Stimulated activated CD4-positive, alpha-beta T cell treated with anti-CD3 and anti-CD28 coated beads, Interleukin-1b, Interleukin-23, amount 100 ng/mL, for 1 hour (primary cell): ENCODE measurements around the gene CADM4.
"Not testable (repeated sequence)": the region's sequence is repeated elsewhere in the genome, so short reads cannot be mapped to it uniquely, and the experiment has no call there.

ENCODE experiments used
- DNase-seq, 2 donors: peaks; one replicate each; pipeline ENCODE4 v3.0.0-alpha.2; 2020; ENCODE audit warnings: low read depth in 2 of 2

CADM4 gene

DNA sequence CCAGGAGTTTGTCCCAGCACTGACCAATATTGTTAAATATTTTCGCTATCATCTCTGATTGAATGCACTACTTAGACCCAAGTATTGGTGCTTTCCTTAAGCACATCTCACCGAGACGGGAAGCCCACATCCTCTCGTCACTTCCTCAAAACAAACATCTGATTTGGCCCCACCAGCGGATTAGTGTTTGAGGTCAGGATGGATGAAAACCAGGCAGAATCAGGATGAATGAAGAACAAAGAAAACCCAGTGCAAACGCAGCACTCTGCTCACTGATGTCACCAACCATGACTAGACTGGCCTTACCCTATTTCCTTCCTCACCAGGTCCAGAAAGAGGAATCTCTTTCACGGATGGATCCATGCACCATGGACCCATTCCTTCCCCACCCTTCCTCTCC lies 24.4 kb upstream of the CADM4 start:
- no peak for DNase-seq

DNA sequence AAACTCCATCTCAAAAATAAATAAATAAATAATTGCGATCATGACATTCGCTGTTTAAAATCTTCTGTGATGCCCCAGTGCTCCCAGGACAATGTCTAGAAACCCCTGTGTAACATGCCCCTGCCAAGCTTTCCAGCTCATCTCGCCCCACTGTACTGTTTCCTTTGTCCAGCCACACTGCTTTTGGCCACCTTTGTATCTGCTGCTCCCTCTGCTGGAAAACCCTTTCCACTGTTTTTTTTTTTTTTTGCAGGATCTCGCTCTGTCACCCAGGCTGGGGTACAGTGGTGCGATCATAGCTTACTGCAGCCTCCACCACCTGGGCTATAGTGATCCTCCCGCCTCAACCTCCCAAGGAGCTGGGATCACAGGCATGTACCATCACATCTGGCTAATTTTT lies 22.8 kb upstream of the CADM4 start:
- no peak for DNase-seq

DNA sequence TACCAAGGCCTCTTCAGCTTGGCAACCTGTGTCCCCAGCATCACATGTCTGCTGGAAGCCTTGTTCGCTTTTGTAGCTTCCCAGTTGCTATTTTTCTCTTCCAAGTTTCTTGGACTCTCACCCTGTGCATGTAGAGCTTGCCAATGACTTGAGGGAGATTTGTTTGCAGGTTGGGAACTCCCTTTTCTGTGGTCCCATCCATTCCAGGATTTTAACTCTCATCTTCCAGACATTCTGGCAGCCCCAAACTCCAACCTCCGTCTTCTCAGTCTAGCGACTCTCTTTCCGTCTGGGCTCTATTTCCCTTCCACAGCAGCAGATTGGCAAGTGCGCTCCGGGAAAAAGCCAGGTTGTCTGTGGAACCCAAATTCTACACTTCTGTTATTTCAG lies 21.3 kb upstream of the CADM4 start:
- DNase-seq = no peak

DNA sequence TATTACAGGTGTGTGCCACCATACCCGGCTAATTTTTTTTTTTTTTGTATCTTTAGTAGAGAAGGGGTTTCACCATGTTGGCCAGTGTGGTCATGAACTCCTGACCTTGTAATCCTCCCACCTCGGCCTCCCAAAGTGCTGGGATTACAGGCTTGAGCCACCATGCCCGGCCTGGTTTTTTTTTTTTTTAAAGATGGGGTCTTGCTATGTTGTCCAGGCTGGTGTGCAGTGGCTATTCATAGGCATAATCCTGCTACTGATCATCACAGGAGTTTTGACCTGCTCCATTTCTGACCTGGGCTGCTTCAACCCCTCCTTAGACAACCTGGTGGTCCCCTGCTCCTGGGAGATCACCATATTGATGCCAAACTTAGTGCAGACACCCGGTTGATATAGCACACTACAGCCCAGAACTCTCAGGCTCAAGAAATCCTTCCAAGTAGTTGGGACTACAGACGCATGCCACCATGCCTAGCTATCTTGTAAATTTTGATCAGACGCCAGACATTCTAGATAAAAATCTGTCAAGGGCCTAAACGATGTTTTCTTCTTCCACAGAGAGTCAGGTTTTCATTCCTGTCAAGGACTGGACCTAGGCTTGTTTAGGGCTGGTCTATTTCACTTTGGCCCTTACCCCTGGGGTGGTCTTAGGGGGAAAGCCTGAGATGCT lies 20.8 kb upstream of the CADM4 start:
- DNase-seq = no peak

DNA sequence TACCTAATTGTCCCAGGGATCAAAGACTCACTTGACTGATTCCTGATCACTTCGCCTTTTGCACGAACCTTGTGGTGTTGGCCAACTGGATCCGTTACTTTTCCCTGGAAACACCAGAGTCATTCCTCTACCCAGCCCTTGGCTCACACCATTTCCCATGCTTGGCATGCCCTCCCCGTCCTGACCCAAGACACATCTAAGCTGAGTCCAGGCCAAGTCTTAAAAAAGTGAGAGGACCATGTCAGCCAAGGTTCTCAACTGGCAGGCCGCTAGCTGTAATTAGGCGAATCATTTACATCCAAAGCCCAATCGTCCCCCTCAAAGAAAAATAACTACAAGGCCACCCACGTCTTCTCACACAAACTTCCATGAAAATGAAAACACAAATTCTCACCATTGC lies 18.8 kb upstream of the CADM4 start:
- no peak for DNase-seq

DNA sequence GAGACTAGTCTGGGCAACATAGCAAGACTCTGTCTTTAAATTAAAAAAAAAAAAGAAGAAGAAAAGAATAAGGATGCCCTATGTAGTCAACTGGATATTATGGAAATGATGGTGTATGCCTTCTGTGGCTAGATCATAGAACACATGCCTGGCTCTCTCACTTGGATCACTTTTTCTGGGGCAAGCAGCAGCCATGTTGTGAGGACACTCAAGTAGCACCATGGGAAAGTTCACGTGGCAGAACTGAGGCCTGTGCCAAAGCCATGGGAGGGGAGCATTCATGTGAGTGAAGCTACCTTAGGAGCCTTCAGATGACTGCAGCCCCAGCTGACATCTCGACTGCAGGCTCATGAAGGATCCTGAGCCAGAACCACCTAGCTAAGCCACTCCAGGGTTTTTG lies 18.4 kb upstream of the CADM4 start:
- no peak for DNase-seq

DNA sequence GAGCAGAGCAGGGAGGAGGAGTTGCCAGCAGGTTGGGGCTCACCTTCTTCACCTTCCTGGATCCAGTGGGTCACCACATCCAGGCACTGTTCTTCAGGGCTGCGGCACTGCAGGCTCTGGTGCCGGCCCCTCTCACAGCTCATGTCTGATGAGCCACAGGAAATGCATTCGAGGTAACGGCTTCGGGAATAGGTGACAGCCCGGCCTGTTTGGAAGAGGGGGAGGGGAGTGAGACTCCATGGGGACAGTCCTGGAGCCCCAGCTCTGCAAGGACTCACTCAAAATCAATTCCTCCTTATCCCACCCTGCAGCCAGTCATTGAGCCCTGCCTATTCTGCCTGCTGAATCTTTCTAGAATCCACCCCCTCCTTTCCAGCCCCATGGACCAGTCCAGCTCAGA lies 16.8 kb upstream of the CADM4 start:
- DNase-seq = no peak

DNA sequence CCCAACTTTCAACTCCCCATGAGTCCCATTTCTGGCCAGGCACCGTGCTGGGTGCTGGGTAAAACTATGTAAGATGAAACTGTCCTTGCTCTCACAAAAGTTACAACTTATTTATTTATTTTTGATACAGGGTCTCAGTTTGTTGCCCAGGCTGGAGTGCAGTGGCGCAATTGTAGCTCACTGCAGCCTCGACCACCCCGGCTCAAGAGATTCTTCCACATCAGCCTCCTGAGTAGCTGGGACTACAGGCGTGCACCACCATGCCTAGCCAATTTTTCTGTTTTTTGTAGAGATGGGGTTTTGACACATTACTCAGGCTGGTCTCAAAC lies 12.9 kb upstream of the CADM4 start:
- no peak for DNase-seq

DNA sequence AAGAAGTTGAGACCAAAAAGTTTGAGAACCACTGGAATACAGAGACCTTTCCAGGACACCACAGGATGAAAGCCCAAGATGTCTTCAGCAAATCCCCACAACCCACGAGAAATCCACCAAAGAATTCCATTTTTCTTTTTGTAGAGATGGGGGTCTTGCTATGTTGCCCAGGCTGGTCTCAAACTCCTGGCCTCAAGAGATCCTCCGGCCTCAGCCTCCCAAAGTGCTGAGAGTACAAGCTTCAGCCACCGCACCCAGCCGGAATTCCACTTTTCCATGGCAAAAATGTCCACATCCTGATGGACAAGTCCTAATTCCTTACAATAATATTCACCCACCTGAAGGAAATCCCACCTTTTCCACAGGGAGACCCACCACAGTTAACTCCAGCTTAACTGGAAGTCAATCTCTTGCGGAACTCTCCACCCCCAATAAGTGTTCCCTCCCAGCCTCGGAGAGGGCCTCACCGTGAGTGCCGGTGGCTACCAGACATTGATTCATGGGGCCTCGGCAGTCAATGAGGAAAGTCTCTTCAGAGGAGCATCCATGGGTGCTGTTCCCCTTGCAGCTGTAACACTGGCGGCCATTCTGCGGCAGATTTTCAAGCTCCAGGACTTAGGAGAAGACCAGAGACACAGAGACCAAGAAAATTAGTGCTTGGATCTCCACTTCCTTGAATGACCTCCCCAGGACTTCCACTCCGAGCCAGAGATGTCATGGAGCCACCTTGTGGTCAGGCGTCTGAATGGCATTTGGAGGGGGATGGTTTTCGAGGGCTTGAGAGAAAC lies 12.3 kb upstream of the CADM4 start:
- DNase-seq = no peak

DNA sequence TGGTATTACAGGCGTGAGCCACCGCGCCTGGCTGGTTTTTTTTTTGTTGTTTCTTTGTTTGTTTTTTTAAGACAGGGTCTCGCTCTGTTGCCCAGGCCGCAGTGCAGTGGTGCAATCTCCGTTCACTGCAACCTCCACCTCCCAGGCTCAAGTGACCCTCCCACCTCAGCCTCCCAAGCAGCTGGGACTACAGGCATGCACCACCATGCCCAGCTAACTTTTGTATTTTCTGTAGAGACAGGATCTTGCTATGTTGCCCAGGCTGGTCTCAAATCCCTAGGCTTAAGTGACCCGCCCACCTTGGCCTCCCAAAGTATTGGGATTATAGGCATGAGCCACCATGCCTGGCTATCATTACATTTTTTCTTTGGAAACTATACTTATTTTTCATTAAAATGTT lies 10.6 kb upstream of the CADM4 start:
- not testable (repeated sequence) for DNase-seq

DNA sequence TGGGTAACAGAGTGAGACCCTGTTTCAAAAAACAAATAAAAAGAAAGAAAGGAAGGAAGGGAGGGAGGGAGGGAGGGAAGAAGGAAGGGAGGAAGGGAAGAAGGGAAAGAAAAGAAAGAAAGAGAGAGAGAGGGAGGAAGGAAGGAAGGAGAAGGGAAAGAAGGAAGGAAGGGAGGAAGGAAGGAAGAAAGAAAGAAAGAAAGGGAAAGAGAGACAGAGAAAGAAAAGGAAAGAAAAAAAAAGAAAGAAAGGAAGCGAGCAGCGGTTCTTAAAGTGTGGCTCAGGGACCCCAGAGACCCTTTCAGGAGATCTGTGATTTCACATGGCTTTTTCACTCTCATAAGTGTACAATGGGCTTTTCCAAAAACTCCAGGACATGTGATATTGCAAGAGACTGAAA lies 9.9 kb upstream of the CADM4 start:
- DNase-seq = no peak

DNA sequence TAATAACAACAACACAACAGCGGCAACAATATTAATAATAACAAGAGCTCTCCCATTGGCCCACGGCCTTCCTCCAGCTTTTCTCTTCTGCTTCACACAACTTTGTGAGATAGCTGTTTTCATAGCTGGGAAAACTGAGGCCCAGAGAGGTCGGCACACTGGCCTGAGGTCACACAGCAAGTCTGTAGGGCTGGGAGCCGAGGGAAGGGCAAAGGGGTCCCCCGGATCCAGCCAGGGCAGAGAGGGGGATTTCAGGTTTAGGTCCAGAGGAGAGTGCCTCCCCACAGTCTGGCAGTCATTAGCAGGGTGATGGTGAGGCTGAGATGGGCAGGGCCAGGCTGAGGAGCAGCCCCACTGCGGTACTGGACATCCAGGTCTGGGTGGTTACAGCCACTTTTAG lies 9.0 kb upstream of the CADM4 start:
- DNase-seq = no peak

DNA sequence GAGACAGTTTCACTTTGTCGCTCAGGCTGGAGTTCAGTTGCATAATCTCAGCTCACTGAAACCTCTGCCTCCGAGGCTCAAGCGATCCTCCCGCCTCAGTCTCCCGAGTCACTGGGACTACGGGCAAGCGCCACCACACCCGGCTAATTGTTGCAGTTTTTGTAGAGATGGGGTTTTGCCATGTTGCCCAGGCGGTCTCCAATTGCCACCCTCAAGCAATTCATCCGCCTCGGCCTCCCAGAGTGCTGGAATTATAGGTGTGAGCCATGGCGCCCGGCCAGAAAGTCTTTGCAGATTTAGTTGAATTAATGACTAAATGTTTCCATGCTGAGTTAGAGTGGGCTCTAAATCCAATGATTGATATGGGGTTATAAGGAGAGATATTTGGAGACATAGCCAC lies 4.5 kb upstream of the CADM4 start:
- no peak for DNase-seq

DNA sequence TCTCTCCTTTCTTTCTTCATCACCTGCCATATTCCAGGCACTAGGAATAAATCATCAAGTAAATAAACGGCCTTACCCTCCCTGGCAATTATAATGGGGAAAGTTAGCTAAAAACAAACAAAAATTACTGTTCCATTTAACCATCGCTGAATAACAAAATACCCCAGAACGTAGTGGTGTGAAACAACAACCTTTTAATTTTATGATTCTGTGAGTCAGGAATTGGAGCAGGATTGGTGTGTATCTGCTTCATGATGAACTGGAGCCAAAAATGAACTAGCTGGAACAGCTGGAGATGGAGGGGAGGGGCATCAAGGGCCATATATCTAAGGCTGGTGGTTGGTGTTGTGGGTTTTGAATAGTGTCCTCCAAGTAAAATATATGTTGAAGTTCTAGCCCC lies 3.7 kb upstream of the CADM4 start:
- no peak for DNase-seq

DNA sequence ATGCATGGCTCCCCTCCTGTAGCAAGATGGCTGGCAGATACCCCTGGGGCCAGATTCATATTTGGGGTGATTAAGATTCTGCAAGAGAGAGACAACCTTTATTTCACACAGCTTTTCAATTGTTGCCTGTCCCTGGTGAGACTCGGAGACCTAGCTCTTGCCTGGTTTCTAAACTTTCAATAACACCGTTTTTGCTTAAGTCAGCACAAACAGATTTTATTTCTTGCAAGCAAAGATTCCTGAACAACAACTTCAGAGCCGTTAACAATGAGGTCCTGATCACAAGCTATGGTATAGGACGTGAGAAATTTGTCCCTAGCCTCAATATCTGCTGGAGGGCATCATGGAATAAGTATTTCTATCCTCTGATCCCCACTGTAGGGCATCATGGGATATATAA lies 2.9 kb upstream of the CADM4 start:
- DNase-seq = no peak

DNA sequence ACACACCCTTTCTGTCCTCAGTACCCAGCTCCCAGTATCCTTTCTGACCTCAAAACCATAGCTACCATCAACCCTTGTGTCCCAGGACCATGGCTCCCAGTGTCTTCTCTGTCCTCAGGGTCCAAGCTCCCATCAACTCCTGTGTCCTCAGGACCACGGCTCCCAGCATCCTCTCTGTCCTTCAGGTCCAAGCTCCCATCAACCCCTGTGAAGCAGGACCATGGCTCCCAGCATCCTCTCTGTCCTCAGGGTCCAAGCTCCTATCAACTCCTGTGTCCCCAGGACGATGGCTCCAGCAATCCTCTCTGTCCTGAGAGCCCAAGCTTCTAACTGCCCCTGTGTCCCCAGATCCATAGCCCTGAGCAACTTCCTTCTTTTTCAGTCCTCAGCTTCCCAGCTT lies 1.7 kb upstream of the CADM4 start:
- DNase-seq = no peak

DNA sequence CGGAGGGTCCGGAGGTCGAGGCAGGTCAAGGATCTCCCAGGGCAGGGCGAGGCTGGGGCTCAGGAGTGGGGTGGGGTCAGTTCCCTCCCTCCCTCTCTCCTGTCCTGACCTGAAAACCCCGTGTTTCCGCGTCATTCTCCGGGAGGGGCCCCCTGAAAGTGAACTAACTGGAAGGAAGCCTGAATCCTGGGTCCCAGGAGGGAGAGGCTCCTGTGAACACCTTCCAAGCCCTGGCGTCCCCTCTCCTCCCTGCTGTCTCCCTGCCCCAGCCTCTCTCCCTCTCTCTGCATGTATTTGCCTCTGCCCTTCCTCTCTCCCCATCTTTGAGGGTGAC lies 741 bp upstream of the CADM4 start:
- DNase-seq = no peak

DNA sequence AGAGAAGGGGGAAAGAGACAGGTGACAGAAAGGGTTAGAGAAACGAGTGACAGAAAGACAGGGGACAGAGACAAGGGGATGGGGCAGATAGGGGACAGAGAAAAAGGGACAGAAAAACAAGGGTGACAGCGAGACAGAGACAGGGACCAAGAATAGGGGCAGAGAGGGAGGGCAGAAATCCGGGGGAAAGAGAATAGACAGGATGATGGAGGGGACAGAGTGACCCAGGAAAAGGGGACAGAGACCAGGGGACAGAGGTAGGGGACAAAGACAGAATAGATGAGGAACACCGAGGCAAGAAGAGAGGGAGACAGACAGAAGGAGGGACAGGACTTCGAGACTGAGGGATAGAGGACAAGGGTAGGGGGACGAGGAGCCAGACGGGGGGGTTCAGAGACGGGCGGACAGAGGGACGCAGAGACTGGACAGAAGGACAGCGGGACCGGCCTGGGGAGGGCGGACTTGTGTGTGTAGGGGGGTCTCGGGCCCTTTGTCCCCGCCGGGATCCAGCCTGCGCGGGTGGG lies 593 bp downstream of the CADM4 start:
- no peak for DNase-seq

DNA sequence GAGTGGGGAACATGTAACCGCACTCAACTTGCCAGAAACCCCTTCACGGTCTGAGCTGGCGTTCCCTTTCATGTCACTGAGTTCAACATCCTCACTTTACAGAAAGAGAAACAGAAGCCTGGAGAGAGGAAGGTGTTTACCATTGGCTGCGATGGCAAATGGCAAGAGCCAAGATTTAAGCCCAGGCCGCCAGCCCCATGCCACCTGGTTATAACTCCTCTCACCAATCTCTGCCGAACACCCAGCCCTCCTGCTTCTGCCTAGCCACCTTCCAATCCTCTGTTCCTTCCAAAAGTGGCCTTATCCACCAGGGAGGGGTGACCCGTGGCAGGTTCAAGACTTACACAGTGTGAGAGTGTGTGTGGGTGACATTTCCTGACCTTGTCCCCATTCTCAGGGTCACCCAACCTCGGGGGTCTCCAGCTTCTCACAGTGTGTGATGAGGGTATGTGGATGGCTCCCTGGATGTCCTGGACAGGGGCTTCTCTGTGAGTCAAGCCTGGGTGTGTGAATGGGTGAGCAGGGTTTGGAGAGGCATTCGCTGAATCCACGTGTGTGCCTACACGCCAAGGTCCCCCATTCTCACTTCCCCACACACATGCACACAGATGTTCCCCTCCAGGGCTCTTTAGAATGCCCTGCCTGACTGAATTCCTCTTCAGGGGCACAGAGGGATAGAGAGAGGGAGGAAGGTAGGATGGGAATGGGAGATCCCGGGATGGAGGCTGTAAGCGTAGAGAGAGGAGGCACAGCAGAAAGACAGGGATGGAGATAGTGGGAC lies 1.2 kb downstream of the CADM4 start:
- no peak for DNase-seq

DNA sequence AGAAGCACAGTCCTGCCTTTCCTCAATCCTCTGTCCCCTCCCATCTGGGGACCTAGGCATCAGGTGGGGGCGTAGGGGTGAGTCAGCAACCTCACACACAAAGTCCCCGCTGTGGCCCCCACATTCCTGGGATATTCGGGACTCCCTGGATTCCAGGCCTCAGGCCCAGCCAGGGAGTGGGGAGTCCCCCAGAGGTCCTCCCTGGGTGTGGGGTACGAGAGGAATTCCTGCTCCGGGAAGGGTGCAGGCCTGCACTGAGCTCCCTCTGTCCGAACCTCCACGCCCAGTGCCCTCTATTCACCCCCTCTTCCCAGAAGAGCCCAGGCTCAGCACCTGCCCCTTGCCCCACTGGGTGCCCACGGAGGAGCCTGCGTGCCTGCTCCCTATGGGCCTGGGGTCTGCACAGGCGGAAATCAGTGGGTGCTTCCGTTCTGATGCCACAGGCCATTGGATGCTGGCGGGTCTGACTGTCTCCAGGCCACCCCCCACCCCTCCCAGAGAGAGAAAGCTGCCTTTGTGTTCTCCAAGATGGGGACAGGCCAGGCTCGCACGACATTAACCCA lies 3.4 kb downstream of the CADM4 start:
- DNase-seq = no peak

DNA sequence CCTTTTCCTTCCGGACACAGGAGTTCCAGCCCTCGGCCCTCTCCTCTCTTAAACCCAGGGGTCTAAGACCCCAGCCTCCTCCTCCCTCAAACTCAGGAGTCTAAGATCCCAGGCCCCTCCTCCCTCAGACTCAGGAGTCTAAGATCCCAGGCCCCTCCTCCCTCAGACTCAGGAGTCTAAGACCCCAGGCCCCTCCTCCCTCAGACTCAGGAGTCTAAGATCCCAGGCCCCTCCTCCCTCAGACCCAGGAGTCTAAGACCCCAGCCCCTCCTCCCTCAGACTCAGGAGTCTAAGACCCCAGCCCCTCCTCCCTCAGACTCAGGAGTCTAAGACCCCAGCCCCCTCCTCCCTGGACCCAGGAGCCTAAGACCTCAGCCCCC lies 4.1 kb downstream of the CADM4 start:
- DNase-seq = not testable (repeated sequence)

DNA sequence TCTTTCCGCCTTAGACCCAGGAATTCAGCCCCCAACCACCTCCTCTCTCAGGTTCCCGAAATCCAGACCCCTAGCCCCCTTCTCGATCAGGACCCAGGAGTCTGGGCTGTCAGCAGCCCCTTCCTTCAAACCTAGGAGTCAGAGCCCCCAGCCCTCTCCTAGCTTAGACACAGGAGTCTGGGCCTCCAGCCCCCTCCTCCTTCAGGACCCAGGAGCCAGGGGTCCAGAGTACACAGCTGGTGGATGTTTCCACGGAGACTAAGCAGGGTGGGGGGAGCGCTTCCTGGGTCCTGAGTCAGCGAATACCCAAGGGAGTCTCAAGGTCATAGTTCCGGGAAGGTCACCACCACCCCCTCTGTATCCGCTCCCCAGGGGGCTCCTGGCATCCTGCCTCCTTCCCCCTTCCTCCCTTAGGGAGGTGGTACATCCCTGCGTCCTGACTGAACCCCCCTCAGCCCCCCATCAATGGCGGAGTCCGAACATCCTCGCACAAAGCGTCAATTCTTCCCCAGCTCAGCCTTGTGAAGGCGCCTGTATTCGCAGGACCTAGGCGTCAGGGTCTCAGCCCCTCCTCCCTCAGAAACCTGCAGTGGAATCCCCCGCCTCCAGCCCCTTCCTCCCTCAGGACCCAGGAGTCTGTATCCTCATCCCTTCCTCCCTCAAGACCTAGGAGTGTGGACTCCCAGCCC lies 4.6 kb downstream of the CADM4 start:
- no peak for DNase-seq
